OCI-LY1 (cell line): ENCODE measurements around the gene TANC1.

Source experiments
- H2AFZ ChIP-seq: fragments of 200-600 bp; sonication (generic), shearing (Covaris generic); 2 replicates; pipeline ENCODE4 v1.6.0; 2014; ENCODE audit warnings: antibody characterized with exemption, mild to moderate bottlenecking, low read length
- H3F3A ChIP-seq: fragments of 200-600 bp; sonication (generic), shearing (Covaris generic); 2 replicates; pipeline ENCODE4 v1.6.0; 2014; ENCODE audit warnings: mild to moderate bottlenecking, antibody characterized with exemption, low read length, moderate library complexity; ENCODE audit not compliant: insufficient read depth
- H3K27ac ChIP-seq: fragments of 200-600 bp; sonication (generic); 2 replicates; pipeline ENCODE4 v1.5.1; 2014; ENCODE audit warnings: low read length, mixed run types, mild to moderate bottlenecking, low read depth; ENCODE audit not compliant: poor library complexity, severe bottlenecking
- H3K27me3 ChIP-seq: fragments of 200-600 bp; sonication (generic); 2 replicates; pipeline ENCODE4 v1.6.0; 2014; ENCODE audit warnings: antibody characterized with exemption, mild to moderate bottlenecking, low read length, moderate library complexity; ENCODE audit not compliant: insufficient read depth
- H3K36me3 ChIP-seq: fragments of 200-600 bp; sonication (generic); 2 replicates; pipeline ENCODE4 v1.6.1; 2014; ENCODE audit warnings: mild to moderate bottlenecking, antibody characterized with exemption, low read length, moderate library complexity, mixed read lengths; ENCODE audit not compliant: insufficient read depth
- H3K4me1 ChIP-seq: fragments of 200-600 bp; sonication (generic); 2 replicates; pipeline ENCODE4 v1.5.1; 2014; ENCODE audit warnings: mild to moderate bottlenecking, low read length, moderate library complexity; ENCODE audit not compliant: insufficient read depth, severe bottlenecking
- H3K4me2 ChIP-seq: fragments of 200-600 bp; sonication (generic), shearing (Covaris generic); 2 replicates; pipeline ENCODE4 v1.6.1; 2014; ENCODE audit warnings: low read length
- H3K4me3 ChIP-seq: fragments of 200-600 bp; sonication (generic); 2 replicates; pipeline ENCODE4 v1.5.1; 2014; ENCODE audit warnings: low read length, low read depth, mild to moderate bottlenecking, mixed read lengths; ENCODE audit not compliant: poor library complexity, severe bottlenecking
- H3K79me2 ChIP-seq: fragments of 200-600 bp; shearing (Covaris generic); 2 replicates; pipeline ENCODE4 v1.6.1; 2016; ENCODE audit warnings: mixed run types, low read length, mixed read lengths; ENCODE audit not compliant: insufficient read depth
- H3K9ac ChIP-seq: fragments of 200-600 bp; sonication (generic), shearing (Covaris generic); 2 replicates; pipeline ENCODE4 v1.6.1; 2014; ENCODE audit warnings: mild to moderate bottlenecking, low read length, mixed read lengths
- H3K9me2 ChIP-seq: fragments of 200-600 bp; sonication (generic), shearing (Covaris generic); 2 replicates; pipeline ENCODE4 v1.6.1; 2014; ENCODE audit warnings: low read depth, mild to moderate bottlenecking, low read length, mixed read lengths
- H3K9me3 ChIP-seq: fragments of 200-600 bp; shearing (Covaris generic); 2 replicates; pipeline ENCODE4 v1.6.1; 2014; ENCODE audit warnings: low read length, mixed read lengths
- H4K20me1 ChIP-seq: fragments of 200-600 bp; sonication (generic), shearing (Covaris generic); 2 replicates; pipeline ENCODE4 v1.6.0; 2016; ENCODE audit warnings: mild to moderate bottlenecking, low read length; ENCODE audit not compliant: insufficient read depth
- CTCF ChIP-seq: fragments of 200-600 bp; sonication (generic), shearing (Covaris generic); IDR thresholded peaks from 2 replicates; pipeline ENCODE4 v1.5.1; 2017; ENCODE audit warnings: mild to moderate bottlenecking, antibody characterized with exemption, low read length, moderate library complexity, mixed read lengths
- EZH2 ChIP-seq: fragments of 200-600 bp; sonication (generic), shearing (Covaris generic); IDR thresholded peaks from 2 replicates; pipeline ENCODE4 v1.8.0; 2017; ENCODE audit warnings: borderline replicate concordance, mixed run types, mild to moderate bottlenecking, antibody characterized with exemption, low read length, moderate library complexity, mixed read lengths

Gene TANC1

GRCh38 chr2:159114835-159115234 lies 146.4 kb downstream of the TANC1 start:
- H3K36me3 ChIP-seq = no peaks in the 10 kb centered on the region
- H3K4me3 ChIP-seq = no peak overlapping the region
- H2AFZ ChIP-seq = no peak overlapping the region
- no peaks in the 10 kb centered on the region for H3K79me2 ChIP-seq
- H3K9ac ChIP-seq = no peak overlapping the region
- H3K27ac ChIP-seq = no peak overlapping the region
- no peak overlapping the region for H3K4me2 ChIP-seq
- H4K20me1 ChIP-seq = no peaks in the 10 kb centered on the region
- H3K27me3 ChIP-seq = no peaks in the 10 kb centered on the region
- no peaks in the 10 kb centered on the region for H3K9me3 ChIP-seq
- H3F3A ChIP-seq = no peaks in the 10 kb centered on the region
- H3K9me2 ChIP-seq = no peaks in the 10 kb centered on the region
- no peaks in the 10 kb centered on the region for H3K4me1 ChIP-seq
- TF ChIP-seq CTCF (no peak), EZH2 (no peak)

DNA sequence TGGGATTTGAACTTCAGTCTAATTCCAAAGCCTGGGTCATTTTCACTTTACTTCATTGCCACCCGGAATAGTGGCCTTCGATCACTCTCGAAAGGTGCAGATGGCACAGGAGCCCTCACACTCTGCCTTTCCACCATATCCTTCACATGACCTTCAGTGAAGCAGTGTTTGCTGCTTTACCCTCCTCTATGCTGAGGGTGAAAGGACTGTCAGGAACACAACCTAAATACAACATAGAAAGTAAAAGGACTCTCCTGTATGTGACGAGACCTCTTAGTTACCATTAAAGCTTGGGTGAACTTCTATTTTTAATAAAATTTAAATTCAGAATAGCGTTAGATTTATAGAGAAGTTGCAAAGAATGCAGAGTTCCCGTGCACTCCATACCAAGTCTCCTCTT lies 148.5 kb downstream of the TANC1 start:
- TF ChIP-seq CTCF (no peak), EZH2 (no peak)
- Histone ChIP-seq H3K79me2 (no peaks in the 10 kb centered on the region), H3K9me2 (no peaks in the 10 kb centered on the region), H3K9me3 (no peaks in the 10 kb centered on the region), H3K36me3 (no peaks in the 10 kb centered on the region), H3F3A (no peaks in the 10 kb centered on the region), H4K20me1 (no peaks in the 10 kb centered on the region), H3K27ac (no peak overlapping the region), H3K9ac (no peak overlapping the region), H3K4me3 (no peak overlapping the region), H3K4me1 (no peaks in the 10 kb centered on the region), H3K4me2 (no peak overlapping the region), H3K27me3 (no peaks in the 10 kb centered on the region), H2AFZ (no peak overlapping the region)

GRCh38 chr2:159117658-159118057 lies 149.2 kb downstream of the TANC1 start:
- Histone ChIP-seq H3K27ac (no peak overlapping the region), H3K9ac (no peak overlapping the region), H2AFZ (no peak overlapping the region), H4K20me1 (no peaks in the 10 kb centered on the region), H3F3A (no peaks in the 10 kb centered on the region), H3K36me3 (no peaks in the 10 kb centered on the region), H3K27me3 (no peaks in the 10 kb centered on the region), H3K79me2 (no peaks in the 10 kb centered on the region), H3K9me3 (no peaks in the 10 kb centered on the region), H3K4me3 (no peak overlapping the region), H3K4me1 (no peaks in the 10 kb centered on the region), H3K9me2 (no peaks in the 10 kb centered on the region), H3K4me2 (no peak overlapping the region)
- TF ChIP-seq CTCF = no peak
- no peak for TF ChIP-seq EZH2
